ENCODE data around the gene PRRC1.
"Not testable (repeated sequence)": the region's sequence is repeated elsewhere in the genome, so short reads cannot be mapped to it uniquely, and the experiment has no call there.

Gene PRRC1

GRCh38 chr5:127540553-127540952, 23.1 kb downstream of the PRRC1 start:
- in situ Hi-C loops (cut with MboI; ENCODE audit: low sequenced_read_pairs): not testable (repeated sequence)

- in situ Hi-C loops (cut with MboI; ENCODE audit: low sequenced_read_pairs): not testable (repeated sequence)
These were observed 27.8 kb downstream of the PRRC1 start for GRCh38 chr5:127545249-127545648.

- in situ Hi-C loops (cut with MboI; ENCODE audit: low sequenced_read_pairs): no loop called here
These were observed 32.1 kb downstream of the PRRC1 start for GRCh38 chr5:127549551-127549950.

GRCh38 chr5:127550652-127551409, 33.4 kb downstream of the PRRC1 start:
- in situ Hi-C loops (cut with MboI; ENCODE audit: low sequenced_read_pairs): no loop called here

- in situ Hi-C loops (cut with MboI; ENCODE audit: low sequenced_read_pairs): no loop called here
These were observed 34.1 kb downstream of the PRRC1 start for GRCh38 chr5:127551410-127552041.

GRCh38 chr5:127555826-127556225, 38.4 kb downstream of the PRRC1 start:
- in situ Hi-C loops (cut with MboI; ENCODE audit: low sequenced_read_pairs): no loop called here

DNA sequence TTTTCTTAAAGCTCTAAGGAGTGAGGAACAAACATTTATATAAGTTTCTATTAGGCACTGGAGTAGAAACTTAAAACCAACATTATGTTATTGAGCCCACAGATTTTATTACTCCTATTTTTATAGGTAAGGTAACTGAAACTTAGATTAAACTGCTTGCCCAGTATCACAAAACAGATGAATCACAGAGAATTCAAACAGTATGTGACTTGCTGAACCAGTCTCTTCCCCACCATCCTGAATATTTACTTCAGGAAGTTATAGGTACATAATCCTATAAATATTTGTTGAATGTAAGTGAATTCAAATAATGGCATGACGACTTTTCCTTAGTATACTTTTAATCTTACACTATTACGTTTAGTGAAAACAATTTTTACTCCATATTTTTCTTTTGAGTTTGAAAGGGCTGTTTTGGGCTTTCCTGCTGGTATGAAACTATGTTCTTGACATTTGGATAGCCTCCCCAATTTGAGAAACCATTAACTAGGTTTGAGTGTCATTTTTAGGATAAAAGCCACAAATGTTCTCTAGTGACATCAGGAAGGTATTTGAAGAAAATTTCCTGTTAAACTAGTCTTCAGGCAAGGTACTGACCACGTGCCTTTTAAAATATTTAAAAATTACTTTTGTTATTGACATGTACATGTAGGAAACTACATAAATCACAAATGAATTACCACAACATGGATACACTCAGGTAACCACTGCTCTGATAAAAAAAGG, 39.3 kb downstream of the PRRC1 start:
- in situ Hi-C loops (cut with MboI; ENCODE audit: low sequenced_read_pairs): no loop called here

DNA sequence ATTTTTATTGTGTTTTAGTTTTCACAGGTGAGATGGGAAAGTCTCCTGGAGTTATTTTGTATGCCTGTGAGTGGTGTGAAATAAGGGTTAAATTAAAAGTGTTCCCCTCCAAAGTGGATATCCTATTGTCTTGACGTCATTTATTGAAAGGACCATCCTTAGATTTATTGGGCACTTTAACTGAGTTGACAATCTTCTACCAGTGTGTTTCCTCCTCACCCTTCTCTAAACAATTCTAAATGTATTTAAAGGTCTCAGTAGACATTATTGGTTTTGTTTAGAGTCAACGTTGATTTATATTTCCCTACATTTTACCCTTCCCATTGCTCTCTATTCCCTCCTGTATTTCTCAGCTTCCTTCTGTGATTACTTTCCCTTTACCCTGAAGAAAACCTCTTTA, 40.8 kb downstream of the PRRC1 start:
- in situ Hi-C loops (cut with MboI; ENCODE audit: low sequenced_read_pairs): no loop called here

DNA sequence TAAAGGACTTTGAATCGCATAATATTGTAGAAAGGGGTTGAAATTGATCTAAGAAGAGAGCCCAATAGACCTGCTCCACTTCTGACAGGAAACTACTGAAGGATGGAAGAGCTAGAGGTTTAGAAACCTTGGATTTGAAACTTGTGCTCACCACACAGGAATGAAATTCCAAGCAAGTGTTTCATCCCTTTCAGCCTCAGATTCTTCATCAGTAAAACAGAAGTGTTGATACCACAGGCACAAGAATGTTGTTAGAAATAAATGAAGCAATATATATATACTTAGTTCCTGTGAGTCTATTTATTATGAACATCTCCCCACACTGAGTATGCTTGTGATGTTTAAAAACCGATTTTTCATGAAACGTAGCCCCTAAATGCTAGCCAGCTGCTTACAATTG, 43.8 kb downstream of the PRRC1 start:
- in situ Hi-C loops (cut with MboI; ENCODE audit: low sequenced_read_pairs): no loop called here

GRCh38 chr5:127562252-127562651, 44.8 kb downstream of the PRRC1 start:
- in situ Hi-C loops (cut with MboI; ENCODE audit: low sequenced_read_pairs): no loop called here

GRCh38 chr5:127563136-127563535, 45.7 kb downstream of the PRRC1 start:
- in situ Hi-C loops (cut with MboI; ENCODE audit: low sequenced_read_pairs): no loop called here

- in situ Hi-C loops (cut with MboI; ENCODE audit: low sequenced_read_pairs): no loop called here
These were observed 46.7 kb downstream of the PRRC1 start for GRCh38 chr5:127564002-127564769.

- in situ Hi-C loops (cut with MboI; ENCODE audit: low sequenced_read_pairs): no loop called here
These were observed 48.3 kb downstream of the PRRC1 start for GRCh38 chr5:127565586-127566270.

DNA sequence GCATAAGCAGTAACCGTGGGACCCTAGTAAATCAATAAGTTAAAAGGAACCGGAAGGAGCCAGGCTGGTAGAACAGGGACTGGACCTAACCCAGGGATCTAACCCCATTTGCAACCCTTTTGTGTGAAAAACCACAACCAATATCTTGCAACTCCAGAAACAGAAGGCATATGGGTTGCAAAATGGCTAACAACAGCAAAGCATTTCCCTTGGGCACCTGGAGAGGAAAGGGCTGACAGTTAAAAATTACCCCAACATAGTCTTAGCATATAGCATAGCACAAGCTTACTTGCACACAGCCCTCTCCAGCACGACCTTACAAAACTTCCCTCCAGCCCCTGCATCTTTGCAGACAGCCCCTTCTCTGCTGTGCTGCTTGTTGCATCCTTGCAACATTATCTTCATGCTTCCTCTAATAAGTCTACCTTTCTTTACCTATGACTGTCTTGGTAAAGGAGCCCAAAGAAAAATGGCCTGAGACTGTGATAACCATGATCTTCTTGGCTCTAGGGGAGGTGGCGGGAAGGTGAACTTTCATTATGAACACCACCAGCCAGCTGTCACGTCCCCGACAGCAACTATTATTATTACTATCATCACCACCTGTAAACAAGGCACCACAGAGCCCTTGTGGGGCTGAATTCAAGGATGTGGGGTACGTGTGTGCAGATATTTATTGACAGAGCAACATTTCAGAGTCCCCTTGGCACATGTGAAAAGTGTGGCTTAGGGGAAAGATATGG, 49.8 kb downstream of the PRRC1 start:
- in situ Hi-C loops (cut with MboI; ENCODE audit: low sequenced_read_pairs): no loop called here

- in situ Hi-C loops (cut with MboI; ENCODE audit: low sequenced_read_pairs): no loop called here
These were observed 50.7 kb downstream of the PRRC1 start for GRCh38 chr5:127568166-127568565.

DNA sequence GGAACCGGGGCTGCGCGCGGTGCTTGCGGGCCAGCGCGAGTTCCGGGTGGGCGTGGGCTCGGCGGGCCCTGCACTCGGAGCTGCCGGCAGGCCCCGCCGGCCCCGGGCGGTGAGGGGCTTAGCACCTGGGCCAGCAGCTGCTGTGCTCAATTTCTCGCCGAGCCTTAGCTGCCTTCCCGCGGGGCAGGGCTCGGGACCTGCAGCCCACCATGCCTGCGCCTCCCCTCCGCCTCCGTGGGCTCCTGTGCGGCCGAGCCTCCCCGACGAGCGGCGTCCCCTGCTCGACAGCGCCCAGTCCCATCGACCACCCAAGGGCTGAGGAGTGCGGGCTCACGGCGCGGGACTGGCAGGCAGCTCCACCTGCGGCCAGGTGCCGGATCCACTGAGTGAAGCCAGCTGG, 52.0 kb downstream of the PRRC1 start:
- in situ Hi-C loops (cut with MboI; ENCODE audit: low sequenced_read_pairs): not testable (repeated sequence)

GRCh38 chr5:127571314-127572131, 54.1 kb downstream of the PRRC1 start:
- in situ Hi-C loops (cut with MboI; ENCODE audit: low sequenced_read_pairs): no loop called here

GRCh38 chr5:127572930-127573329, 55.5 kb downstream of the PRRC1 start:
- in situ Hi-C loops (cut with MboI; ENCODE audit: low sequenced_read_pairs): no loop called here

All from hTERT RPE-1 (cell line).